ENCODE measurements around the gene GALNT16. TPM values are rescaled to one million over a fixed set of nuclear protein-coding genes. Genes with fewer than 3 reads are reported as not detected.

Gene GALNT16
- total RNA-seq, 4 donors from 2014 or later: 3.7 to 16.2 (median 6.7) TPM

- WGBS, 2 donors (ENCODE audit: low coverage in 1 of 2): 90 to 100% methylated on average over 2 of the region's 3 CpGs
- TF ChIP-seq EP300 (IDR thresholded peaks at IDR 0.05) (no peak), POLR2A (IDR thresholded peaks at IDR 0.05) (no peak), CTCF (IDR thresholded peaks at IDR 0.05) (no peak), POLR2AphosphoS5 (IDR thresholded peaks at IDR 0.05) (no peak)
- no peak for ATAC-seq
- Histone ChIP-seq H3K9me3 (no peaks in the 10 kb centered on the region), H3K27me3 (peaks cover 7% of the 10 kb centered on the region), H3K4me3 (no peak overlapping the region), H3K36me3 (peaks cover 0 to 5% of the 10 kb centered on the region in 2 donors), H3K27ac (no peak overlapping the region), H3K4me1 (peaks cover 0 to 17% (median 5%) of the 10 kb centered on the region in 3 donors)
Observed at GRCh38 chr14:69353168-69353567, 93.2 kb downstream of the GALNT16 start.

GRCh38 chr14:69354383-69355153 is 94.6 kb downstream of the GALNT16 start:
- H3K27me3 ChIP-seq: no peaks in the 10 kb centered on the region
- no peaks in the 10 kb centered on the region for H3K36me3 ChIP-seq
- H3K4me3 ChIP-seq: no peak overlapping the region
- H3K4me1 ChIP-seq: peaks cover 0 to 17% (median 5%) of the 10 kb centered on the region in 3 donors
- WGBS, 2 donors (ENCODE audit: low coverage in 1 of 2): 51 to 92% methylated on average over 2 to 5 of the region's 11 CpGs
- no peaks in the 10 kb centered on the region for H3K9me3 ChIP-seq
- no peak for TF ChIP-seq EP300 (IDR thresholded peaks at IDR 0.05)
- TF ChIP-seq POLR2AphosphoS5 (IDR thresholded peaks at IDR 0.05): no peak
- TF ChIP-seq CTCF (IDR thresholded peaks at IDR 0.05): no peak
- no peak for TF ChIP-seq POLR2A (IDR thresholded peaks at IDR 0.05)
- ATAC-seq: no peak
- H3K27ac ChIP-seq: peak overlapping the region in 2 of 4 donors; percentile 59 to 69

- no peak for TF ChIP-seq CTCF (IDR thresholded peaks at IDR 0.05)
- no peak for TF ChIP-seq EP300 (IDR thresholded peaks at IDR 0.05)
- no peak for TF ChIP-seq POLR2A (IDR thresholded peaks at IDR 0.05)
- no peak for TF ChIP-seq POLR2AphosphoS5 (IDR thresholded peaks at IDR 0.05)
- H3K9me3 ChIP-seq: no peaks in the 10 kb centered on the region
- no peaks in the 10 kb centered on the region for H3K27me3 ChIP-seq
- peak; percentile 6 for ATAC-seq
- WGBS, 2 donors (ENCODE audit: low coverage in 1 of 2): 88 to 92% methylated on average over 4 of the region's 6 CpGs
- H3K36me3 ChIP-seq: no peaks in the 10 kb centered on the region
- peaks cover 0 to 17% (median 5%) of the 10 kb centered on the region in 3 donors for H3K4me1 ChIP-seq
- peak overlapping the region in 3 of 4 donors; percentile 59 to 71 (median 69) for H3K27ac ChIP-seq
- H3K4me3 ChIP-seq: no peak overlapping the region
Observed at GRCh38 chr14:69355154-69355597, 95.2 kb downstream of the GALNT16 start.

GRCh38 chr14:69355607-69356281 is 95.8 kb downstream of the GALNT16 start:
- ATAC-seq: peak; percentile 88
- H3K4me1 ChIP-seq: peaks cover 0 to 17% (median 5%) of the 10 kb centered on the region in 3 donors
- H3K9me3 ChIP-seq: no peaks in the 10 kb centered on the region
- TF ChIP-seq POLR2AphosphoS5 (IDR thresholded peaks at IDR 0.05) (peak; percentile 83), POLR2A (IDR thresholded peaks at IDR 0.05) (no peak)
- H3K36me3 ChIP-seq: no peaks in the 10 kb centered on the region
- peak overlapping the region in 3 of 4 donors; percentile 59 to 71 (median 69) for H3K27ac ChIP-seq
- 71% methylated on average over 1 of the region's 6 CpGs; no CpG with 5 or more reads in 1 of the 2 donors for whole genome bisulfite sequencing, 2 donors (ENCODE audit: low coverage in 1 of 2)
- no peak overlapping the region for H3K4me3 ChIP-seq
- H3K27me3 ChIP-seq: no peaks in the 10 kb centered on the region

- WGBS, 2 donors (ENCODE audit: low coverage in 1 of 2): 67 to 73% methylated on average over 5 to 6 of the region's 7 CpGs
- no peaks in the 10 kb centered on the region for H3K36me3 ChIP-seq
- no peak for ATAC-seq
- no peak overlapping the region for H3K4me3 ChIP-seq
- no peaks in the 10 kb centered on the region for H3K27me3 ChIP-seq
- peaks cover 0 to 17% (median 5%) of the 10 kb centered on the region in 3 donors for H3K4me1 ChIP-seq
- no peak overlapping the region for H3K27ac ChIP-seq
- H3K9me3 ChIP-seq: no peaks in the 10 kb centered on the region
- no peak for TF ChIP-seq CTCF (IDR thresholded peaks at IDR 0.05)
Observed at GRCh38 chr14:69356903-69357543, 97.1 kb downstream of the GALNT16 start.
